HEK293 (cell line): Measurements from ENCODE around the gene AP3S2.

ENCODE experiments used
- CTCF ChIA-PET: fragments of 350-600 bp; formaldehyde crosslinking; extraction: SDS; loops from one replicate; lab custom pipeline; 2021; ENCODE audit warnings: antibody characterized with exemption; lab: Yijun Ruan, JAX
- POLR2A ChIA-PET: fragments of 300-600 bp; formaldehyde crosslinking; extraction: SDS; loops from one replicate; lab custom pipeline; 2020; ENCODE audit warnings: antibody characterized with exemption, inconsistent platforms; lab: Yijun Ruan, JAX
- H3K27ac ChIP-seq: fragments of 200-500 bp; sonication (Bioruptor generic); 2 replicates; pipeline ENCODE4 v1.5.1; 2014; ENCODE audit warnings: low read depth, low read length, control low read depth, inconsistent platforms; ENCODE audit errors: extremely low read depth
- H3K36me3 ChIP-seq, 2 experiments: fragments of 200-500 bp in 1 of 2; sonication (Bioruptor generic) in 1 of 2; 1 replicate in 1 of 2; 2 replicates in 1 of 2; pipeline ENCODE4 v1.5.1; 2014 to 2017; ENCODE audit warnings: inconsistent platforms in 2 of 2, low read length in 2 of 2; ENCODE audit not compliant: control insufficient read depth in 2 of 2, insufficient read depth in 1 of 2
- H3K4me1 ChIP-seq: fragments of 200-500 bp; sonication (Bioruptor generic); 2 replicates; pipeline ENCODE4 v1.5.1; 2014; ENCODE audit warnings: mild to moderate bottlenecking, low read length, inconsistent platforms; ENCODE audit not compliant: control insufficient read depth, insufficient read depth
- H3K4me3 ChIP-seq: 2 replicates; pipeline ENCODE4 v1.5.1; 2011; ENCODE audit warnings: low read depth, mild to moderate bottlenecking, control low read depth, low read length, moderate library complexity
- H3K9me3 ChIP-seq: fragments of 200-500 bp; sonication (Bioruptor generic); 2 replicates; pipeline ENCODE4 v1.5.1; 2014; ENCODE audit warnings: low read depth, low read length, inconsistent platforms; ENCODE audit not compliant: control insufficient read depth, insufficient read depth
- BCL11B ChIP-seq: fragments of 450-650 bp; formaldehyde crosslinking; IDR thresholded peaks from 2 replicates; pipeline ENCODE4 v1.5.1; 2016; ENCODE audit warnings: low read depth, missing biosample characterization, missing genetic modification characterization
- EGR2 ChIP-seq: fragments of 450-650 bp; formaldehyde crosslinking; IDR thresholded peaks from 2 replicates; pipeline ENCODE4 v1.5.1; 2016; ENCODE audit warnings: low read depth, missing biosample characterization, missing genetic modification characterization
- IKZF3 ChIP-seq: fragments of 450-650 bp; IDR thresholded peaks from 2 replicates; pipeline ENCODE4 v1.5.0; 2018; ENCODE audit warnings: missing biosample characterization, mild to moderate bottlenecking, missing genetic modification characterization, moderate library complexity
- MEIS1 ChIP-seq: sonication (generic); formaldehyde crosslinking; IDR thresholded peaks from 2 replicates; pipeline ENCODE4 v1.8.1; 2022; ENCODE audit warnings: missing genetic modification reagents, mild to moderate bottlenecking, borderline replicate concordance
- MYNN ChIP-seq: fragments of 450-650 bp; formaldehyde crosslinking; IDR thresholded peaks from 2 replicates; pipeline ENCODE4 v1.5.1; 2016; ENCODE audit warnings: missing biosample characterization, missing genetic modification characterization, borderline replicate concordance
- WT1 ChIP-seq: fragments of 450-650 bp; formaldehyde crosslinking; IDR thresholded peaks from 2 replicates; pipeline ENCODE4 v1.5.1; 2016; ENCODE audit warnings: missing biosample characterization, missing genetic modification characterization
- YY1 ChIP-seq: fragments of 450-650 bp; formaldehyde crosslinking; IDR thresholded peaks from 2 replicates; pipeline ENCODE4 v1.5.1; 2018; ENCODE audit warnings: missing biosample characterization, missing genetic modification characterization
- ZBTB11 ChIP-seq: fragments of 450-650 bp; formaldehyde crosslinking; conservative IDR thresholded peaks from 2 replicates; pipeline ENCODE4 v1.5.1; 2016; ENCODE audit warnings: low read depth, missing biosample characterization, missing genetic modification characterization
- ZNF112 ChIP-seq: fragments of 450-650 bp; formaldehyde crosslinking; IDR thresholded peaks from 2 replicates; pipeline ENCODE4 v1.5.0; 2017; ENCODE audit warnings: missing biosample characterization, missing genetic modification characterization
- ZNF155 ChIP-seq: fragments of 450-650 bp; formaldehyde crosslinking; IDR thresholded peaks from 2 replicates; pipeline ENCODE4 v1.5.1; 2016; ENCODE audit warnings: missing biosample characterization, missing genetic modification characterization
- ZNF169 ChIP-seq: fragments of 450-650 bp; formaldehyde crosslinking; IDR thresholded peaks from 2 replicates; pipeline ENCODE4 v1.5.1; 2016; ENCODE audit warnings: missing biosample characterization, missing genetic modification characterization
- ZNF19 ChIP-seq: fragments of 450-650 bp; formaldehyde crosslinking; IDR thresholded peaks from 2 replicates; pipeline ENCODE4; 2016; ENCODE audit warnings: missing biosample characterization, missing genetic modification characterization, low read depth
- ZNF350 ChIP-seq: fragments of 450-650 bp; formaldehyde crosslinking; IDR thresholded peaks from 2 replicates; pipeline ENCODE4 v1.5.0; 2017; ENCODE audit warnings: missing biosample characterization, mild to moderate bottlenecking, missing genetic modification characterization
- ZNF391 ChIP-seq: fragments of 450-650 bp; formaldehyde crosslinking; IDR thresholded peaks from 2 replicates; pipeline ENCODE4 v1.5.1; 2016; ENCODE audit warnings: low read depth, missing biosample characterization, missing genetic modification characterization, borderline replicate concordance
- ZNF561 ChIP-seq: fragments of 450-650 bp; IDR thresholded peaks from 2 replicates; pipeline ENCODE4 v1.5.1; 2018; ENCODE audit warnings: missing biosample characterization, missing genetic modification characterization, borderline replicate concordance
- ZNF571 ChIP-seq: fragments of 450-650 bp; formaldehyde crosslinking; IDR thresholded peaks from 2 replicates; pipeline ENCODE4 v1.5.0; 2017; ENCODE audit warnings: missing biosample characterization, missing genetic modification characterization
- ZNF792 ChIP-seq: fragments of 450-650 bp; formaldehyde crosslinking; IDR thresholded peaks from 2 replicates; pipeline ENCODE4 v1.5.1; 2016; ENCODE audit warnings: missing biosample characterization, missing genetic modification characterization
- TF ChIP-seq, protein P1 (sequence below): fragments of 450-650 bp; formaldehyde crosslinking; IDR thresholded peaks from 2 replicates; pipeline ENCODE4 v1.5.1; 2016; ENCODE audit warnings: missing biosample characterization, missing genetic modification characterization

AP3S2 gene

GRCh38 chr15:89908226-89908625 is 14.4 kb upstream of the AP3S2 start:
- H3K27ac ChIP-seq = no peak overlapping the region
- POLR2A ChIA-PET = no interaction called here
- H3K4me3 ChIP-seq = no peak overlapping the region
- H3K36me3 ChIP-seq = peaks cover 11 to 52% of the 10 kb centered on the region in 2 experiments
- H3K9me3 ChIP-seq = no peaks in the 10 kb centered on the region
- 0 out of 2 replicates have a peak, but pooled peaks have one; percentile 25 for TF ChIP-seq EGR2 (tag by site-specific recombination)
- TF ChIP-seq ZNF112 (tag by site-specific recombination) = no peak
- no peak for TF ChIP-seq ZNF391 (tag by site-specific recombination)
- peaks cover 11% of the 10 kb centered on the region for H3K4me1 ChIP-seq
- CTCF ChIA-PET = no interaction called here

DNA sequence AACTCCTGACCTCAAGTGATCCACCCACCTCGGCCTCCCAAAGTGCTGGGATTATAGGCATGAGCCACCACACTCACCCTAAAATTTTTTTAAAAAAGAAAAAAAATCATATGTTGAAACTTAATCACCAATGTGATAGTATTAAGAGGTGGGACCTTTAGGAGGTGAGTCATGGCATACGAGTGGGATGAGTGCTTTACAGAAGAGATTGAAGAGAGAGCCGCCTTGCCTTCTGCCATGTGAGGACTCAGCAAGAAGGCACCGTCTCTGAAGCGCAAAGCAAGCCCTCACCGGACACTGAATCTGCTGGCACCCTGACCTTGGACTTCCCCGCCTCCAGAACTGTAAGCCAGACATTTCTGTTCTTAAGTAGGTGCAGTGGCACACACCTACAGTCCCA is 13.5 kb upstream of the AP3S2 start:
- CTCF ChIA-PET = no interaction called here
- Histone ChIP-seq H3K4me1 (peaks cover 7% of the 10 kb centered on the region; the same call in 1 of the 2 replicates), H3K4me3 (no peak overlapping the region), H3K27ac (no peak overlapping the region), H3K9me3 (no peaks in the 10 kb centered on the region), H3K36me3 (peaks cover 17 to 59% of the 10 kb centered on the region in 2 experiments)
- POLR2A ChIA-PET = no interaction called here
- TF ChIP-seq EGR2 (tag by site-specific recombination) (peak; percentile 64; the same call in 1 of the 2 replicates), BCL11B (tag by site-specific recombination) (no peak)

DNA sequence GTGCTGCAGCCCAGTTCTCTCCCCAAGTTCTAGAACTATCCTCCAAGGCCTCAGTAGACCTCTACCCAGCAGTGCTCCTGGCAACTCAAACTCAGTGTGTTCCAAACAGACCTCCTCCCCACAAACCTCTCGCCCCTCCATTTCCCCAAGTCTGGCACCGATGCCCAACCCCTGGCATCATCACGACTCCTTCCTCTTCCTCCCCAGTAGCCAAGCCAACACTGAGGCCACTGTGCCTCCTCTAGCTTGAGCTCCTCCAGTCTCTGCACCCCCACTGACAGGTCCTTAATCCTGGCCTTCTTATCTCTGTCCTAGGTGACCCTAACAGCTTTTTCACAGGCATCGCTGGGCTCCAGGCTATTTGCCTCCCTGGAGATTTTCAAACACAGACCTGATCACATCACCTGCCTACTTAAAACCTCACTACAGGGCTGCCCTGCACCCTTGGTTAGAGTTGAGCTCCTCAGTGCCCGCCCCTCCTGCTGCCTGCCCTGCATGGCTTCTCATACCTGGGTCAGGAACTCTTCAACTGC is 12.1 kb upstream of the AP3S2 start:
- H3K4me1 ChIP-seq = no peaks in the 10 kb centered on the region
- no peak overlapping the region for H3K27ac ChIP-seq
- no peak for TF ChIP-seq IKZF3
- TF ChIP-seq ZNF155 (tag by site-specific recombination) = no peak
- no peak for TF ChIP-seq ZNF561 (tag by site-specific recombination)
- no peak for TF ChIP-seq ZNF571 (tag by site-specific recombination)
- no peak for TF ChIP-seq ZNF792 (tag by site-specific recombination)
- TF ChIP-seq, protein P1, sequence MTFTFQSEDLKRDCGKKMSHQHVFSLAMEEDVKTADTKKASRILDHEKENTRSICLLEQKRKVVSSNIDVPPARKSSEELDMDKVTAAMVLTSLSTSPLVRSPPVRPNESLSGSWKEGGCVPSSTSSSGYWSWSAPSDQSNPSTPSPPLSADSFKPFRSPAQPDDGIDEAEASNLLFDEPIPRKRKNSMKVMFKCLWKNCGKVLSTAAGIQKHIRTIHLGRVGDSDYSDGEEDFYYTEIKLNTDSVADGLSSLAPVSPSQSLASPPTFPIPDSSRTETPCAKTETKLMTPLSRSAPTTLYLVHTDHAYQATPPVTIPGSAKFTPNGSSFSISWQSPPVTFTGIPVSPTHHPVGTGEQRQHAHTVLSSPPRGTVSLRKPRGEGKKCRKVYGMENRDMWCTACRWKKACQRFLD (tag by site-specific recombination) = no peak
- TF ChIP-seq WT1 (tag by site-specific recombination) = no peak
- no peak for TF ChIP-seq ZNF350 (tag by site-specific recombination)
- TF ChIP-seq MYNN (tag by site-specific recombination) = no peak
- TF ChIP-seq ZNF169 (tag by site-specific recombination) = no peak
- TF ChIP-seq ZBTB11 (tag by site-specific recombination) = no peak
- TF ChIP-seq YY1 = no peak
- no peak for TF ChIP-seq MEIS1 (CRISPR knock-in tag)
- no peak for TF ChIP-seq ZNF19
- TF ChIP-seq, all 188 proteins: peak for 0
- CTCF ChIA-PET = interaction anchor here (0.6 to 0.8 kb wide), 3 partner anchors 12 to 180 kb away, joined by 3 to 4 read pairs (median 3); no protein-coding TSS in a partner anchor
- POLR2A ChIA-PET = no interaction called here
- H3K36me3 ChIP-seq = peaks cover 21 to 70% of the 10 kb centered on the region in 2 experiments
- no peak overlapping the region for H3K4me3 ChIP-seq
- H3K9me3 ChIP-seq = no peaks in the 10 kb centered on the region
